ENCODE measurements around the gene SMLR1. TPM values are rescaled to one million over a fixed set of nuclear protein-coding genes. Genes with fewer than 3 reads are reported as not detected.

The SMLR1 gene
- total RNA-seq, 1 experiment from 2014 or later, result not detected

GRCh38 chr6:130822736-130823135 lies 4.5 kb upstream of the SMLR1 start:
- no peaks in the 10 kb centered on the region for H4K20me1 ChIP-seq (ENCODE audit: insufficient read depth)
- no peak overlapping the region for H3K4me2 ChIP-seq (ENCODE audit: low read length)
- H3K79me2 ChIP-seq (ENCODE audit: insufficient read depth, low read length), result no peaks in the 10 kb centered on the region
- no peaks in the 10 kb centered on the region for H3K36me3 ChIP-seq (ENCODE audit: control insufficient read depth in 1 of 2, insufficient read depth in 2 of 2, low read length in 2 of 2)
- no peaks in the 10 kb centered on the region for H3K9me3 ChIP-seq (ENCODE audit: control insufficient read depth in 1 of 2, insufficient read depth in 1 of 2, low read depth in 1 of 2, low read length in 2 of 2)
- H3K4me1 ChIP-seq (ENCODE audit: control insufficient read depth in 1 of 2, insufficient read depth in 2 of 2, low read length in 2 of 2), result no peaks in the 10 kb centered on the region
- TF ChIP-seq EZH2 (IDR thresholded peaks at IDR 0.05), result no peak
- no peak for TF ChIP-seq MAX (IDR thresholded peaks at IDR 0.05)
- TF ChIP-seq CTCF (IDR thresholded peaks at IDR 0.05 in 2 of 3, conservative IDR thresholded peaks at IDR 0.05 in 1 of 3; ENCODE audit: borderline replicate concordance in 1 of 3, insufficient read depth in 1 of 3, low read depth in 2 of 3, low read length in 2 of 3), result no peak
- TF ChIP-seq RAD21 (IDR thresholded peaks at IDR 0.05; ENCODE audit: low read depth), result no peak
- no peak for TF ChIP-seq FOSL1 (IDR thresholded peaks at IDR 0.05; ENCODE audit: low read depth)
- no peak for TF ChIP-seq SIN3A (IDR thresholded peaks at IDR 0.05; ENCODE audit: low read depth)
- TF ChIP-seq YY1 (IDR thresholded peaks at IDR 0.05; ENCODE audit: extremely low read depth, insufficient replicate concordance, low read depth, low read length), result no peak
- TF ChIP-seq ELF1 (IDR thresholded peaks at IDR 0.05; ENCODE audit: borderline replicate concordance, low read depth), result no peak
- TF ChIP-seq CEBPB (IDR thresholded peaks at IDR 0.05; ENCODE audit: low read depth), result no peak
- no peak for TF ChIP-seq REST (IDR thresholded peaks at IDR 0.05; ENCODE audit: low read depth)
- TF ChIP-seq ZNF274 (IDR thresholded peaks at IDR 0.05; ENCODE audit: low read depth, low read length), result no peak
- H2AFZ ChIP-seq (ENCODE audit: low read depth, low read length, poor library complexity, severe bottlenecking), result no peak overlapping the region
- CTCF ChIA-PET, result no interaction called here
- RAD21 ChIA-PET (ENCODE audit: low non-redundant PET in 1 of 2, low total read pairs in 2 of 2, uncharacterized antibody in 2 of 2, unreplicated experiment in 2 of 2), result no interaction called here
- DNase-seq (ENCODE audit: low read depth, low spot score) (no peak), ATAC-seq (no peak)
- no peak overlapping the region for H3K9ac ChIP-seq (ENCODE audit: low read length)
- intact Hi-C loops (cut with micrococcal nuclease), result no loop called here
- no peaks in the 10 kb centered on the region for H3K9me2 ChIP-seq (ENCODE audit: insufficient read depth)
- no TSS peak for BruUV-seq (replicated peaks)
- no peaks in the 10 kb centered on the region for H3K27me3 ChIP-seq (ENCODE audit: insufficient read depth, low read length)
- H3K27ac ChIP-seq (ENCODE audit: low read depth, low read length), result no peak overlapping the region
- H3K4me3 ChIP-seq (replicated peaks in 1 of 2; ENCODE audit: low read depth in 1 of 2, low read length in 2 of 2), result no peak overlapping the region
- POLR2A ChIA-PET, result no interaction called here

Measured in HCT116 (cell line).